NCI-H524 treated with DMSO at 0.1 percent for 48 hours (cell line): Measurements from ENCODE around the gene SERTAD3.
"Not testable (repeated sequence)": the region's sequence is repeated elsewhere in the genome, so short reads cannot be mapped to it uniquely, and the experiment has no call there.

Experiments used
- DNase-seq: peaks from one replicate; lab custom pipeline; 2025; lab: John Stamatoyannopoulos, UW

Gene SERTAD3, protein sequence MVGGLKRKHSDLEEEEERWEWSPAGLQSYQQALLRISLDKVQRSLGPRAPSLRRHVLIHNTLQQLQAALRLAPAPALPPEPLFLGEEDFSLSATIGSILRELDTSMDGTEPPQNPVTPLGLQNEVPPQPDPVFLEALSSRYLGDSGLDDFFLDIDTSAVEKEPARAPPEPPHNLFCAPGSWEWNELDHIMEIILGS

DNA sequence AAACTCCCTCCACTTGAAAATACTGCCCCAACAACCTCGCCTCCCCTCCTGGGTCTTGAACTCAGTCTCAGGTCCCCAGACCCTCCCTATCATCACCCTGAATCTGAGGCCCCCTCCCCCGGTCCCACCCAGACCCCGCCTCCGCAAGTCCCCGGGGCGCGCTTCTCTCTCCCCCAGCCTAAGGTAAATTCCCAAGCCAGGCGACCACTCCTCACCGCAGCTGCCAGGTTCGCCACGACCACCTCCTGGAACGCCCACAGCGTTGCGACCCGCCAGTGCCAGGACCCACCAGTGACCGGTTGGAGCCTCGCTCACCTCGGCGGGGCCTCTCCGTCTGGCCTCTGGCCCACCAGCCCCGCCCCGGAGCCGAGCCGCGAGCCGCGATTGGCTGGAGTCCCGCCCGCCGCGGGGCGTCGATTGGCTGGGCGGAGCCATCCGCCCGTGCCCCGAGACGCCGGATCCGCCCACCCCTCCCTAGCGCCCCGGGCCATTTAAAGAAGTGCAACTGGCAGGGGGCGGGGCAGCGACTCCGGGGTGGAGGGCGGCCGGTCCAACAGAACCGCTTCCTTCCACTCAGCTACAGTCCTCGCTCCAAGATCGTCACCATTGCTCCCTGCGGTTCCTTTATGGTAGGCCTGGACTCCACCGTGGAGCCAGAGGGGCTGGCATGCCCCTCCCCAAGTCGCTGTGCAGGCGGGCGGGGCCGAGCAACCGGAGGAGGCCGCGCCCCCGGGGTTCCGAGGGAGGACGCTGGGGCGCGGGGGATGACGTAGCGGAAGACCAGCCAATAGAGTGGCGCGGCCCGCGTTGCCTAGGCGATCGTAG is at the start of gene SERTAD3:
Gene SERTAD3, minus strand, starts transcription at position 336 of the 825 bp plus-strand sequence. CDS start 2,255 bp downstream, outside the sequence.
- DNase-seq = peak; percentile 66

DNA sequence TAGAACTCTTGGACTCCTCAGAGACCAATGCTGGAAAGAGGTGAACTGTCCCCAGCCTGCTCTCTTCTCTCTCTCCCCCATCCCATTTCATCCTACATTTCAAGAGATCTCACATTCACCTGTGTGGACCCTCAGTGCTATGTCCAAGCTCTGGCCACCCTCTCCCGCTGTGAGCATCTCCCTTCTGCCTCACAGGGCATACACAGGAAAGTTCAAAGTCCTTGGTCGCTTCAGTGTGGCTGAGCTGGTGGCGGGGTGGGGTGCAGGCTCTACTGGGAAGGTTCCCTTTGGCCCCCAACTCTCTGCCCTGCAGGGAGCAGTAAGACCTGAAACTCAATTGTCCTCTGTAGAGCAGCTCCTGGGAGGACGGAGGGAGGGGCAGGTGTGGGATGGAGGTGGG is 49.6 kb upstream of the SERTAD3 start:
- no peak for DNase-seq

DNA sequence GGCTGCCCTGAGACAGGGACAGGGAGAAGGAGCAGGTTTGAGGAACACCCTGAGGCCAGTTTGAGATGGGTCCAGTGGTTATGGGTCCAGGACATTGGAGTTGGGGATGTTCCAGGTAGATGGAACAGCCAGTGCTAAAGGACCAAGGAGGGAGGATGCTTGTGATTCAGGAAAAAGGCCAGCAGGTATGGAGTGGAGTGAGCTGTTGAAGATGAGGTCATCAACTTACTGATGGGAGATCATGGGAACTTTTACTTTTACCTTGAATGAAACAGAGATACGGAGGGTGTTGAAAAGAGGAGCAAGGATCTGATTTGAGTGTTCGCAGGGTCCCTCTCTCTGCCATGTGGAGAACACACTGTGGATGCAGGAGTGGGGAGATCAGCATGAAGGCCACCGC is 48.1 kb upstream of the SERTAD3 start:
- no peak for DNase-seq

DNA sequence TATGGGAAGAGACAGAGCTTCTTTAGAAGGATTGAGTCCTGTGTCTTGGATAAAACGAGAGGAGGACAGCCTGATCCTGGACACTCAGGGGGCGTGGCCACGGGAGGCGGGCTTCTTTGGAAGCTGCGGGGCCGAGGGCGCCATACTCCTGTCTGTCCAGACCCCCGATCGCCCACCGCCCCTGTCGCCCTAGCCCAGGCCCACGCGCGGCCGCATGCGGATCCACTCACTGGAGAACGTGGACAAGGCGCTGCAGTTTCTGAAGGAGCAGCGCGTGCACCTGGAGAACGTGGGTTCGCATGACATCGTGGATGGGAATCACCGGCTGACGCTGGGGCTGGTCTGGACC is 45.7 kb upstream of the SERTAD3 start:
- DNase-seq = no peak

DNA sequence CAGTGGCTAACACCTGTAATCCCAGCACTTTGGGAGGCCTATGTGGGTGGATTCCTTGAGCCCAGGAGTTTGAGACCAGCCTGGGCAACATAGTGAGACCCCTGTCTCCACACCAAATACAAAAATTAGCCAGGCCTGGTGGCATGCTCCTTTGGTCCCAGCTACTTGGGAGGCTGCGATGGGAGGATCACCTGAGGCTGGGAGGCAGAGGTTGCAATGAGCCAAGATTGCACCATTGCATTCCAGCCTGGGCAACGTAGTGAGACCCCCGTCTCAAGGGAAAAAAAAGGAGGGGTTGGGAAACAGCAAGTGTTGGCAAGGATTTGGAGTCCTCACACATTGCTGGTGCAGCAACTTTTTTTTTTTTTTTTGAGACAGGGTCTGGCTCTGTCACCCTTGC is 41.9 kb upstream of the SERTAD3 start:
- DNase-seq = no peak

DNA sequence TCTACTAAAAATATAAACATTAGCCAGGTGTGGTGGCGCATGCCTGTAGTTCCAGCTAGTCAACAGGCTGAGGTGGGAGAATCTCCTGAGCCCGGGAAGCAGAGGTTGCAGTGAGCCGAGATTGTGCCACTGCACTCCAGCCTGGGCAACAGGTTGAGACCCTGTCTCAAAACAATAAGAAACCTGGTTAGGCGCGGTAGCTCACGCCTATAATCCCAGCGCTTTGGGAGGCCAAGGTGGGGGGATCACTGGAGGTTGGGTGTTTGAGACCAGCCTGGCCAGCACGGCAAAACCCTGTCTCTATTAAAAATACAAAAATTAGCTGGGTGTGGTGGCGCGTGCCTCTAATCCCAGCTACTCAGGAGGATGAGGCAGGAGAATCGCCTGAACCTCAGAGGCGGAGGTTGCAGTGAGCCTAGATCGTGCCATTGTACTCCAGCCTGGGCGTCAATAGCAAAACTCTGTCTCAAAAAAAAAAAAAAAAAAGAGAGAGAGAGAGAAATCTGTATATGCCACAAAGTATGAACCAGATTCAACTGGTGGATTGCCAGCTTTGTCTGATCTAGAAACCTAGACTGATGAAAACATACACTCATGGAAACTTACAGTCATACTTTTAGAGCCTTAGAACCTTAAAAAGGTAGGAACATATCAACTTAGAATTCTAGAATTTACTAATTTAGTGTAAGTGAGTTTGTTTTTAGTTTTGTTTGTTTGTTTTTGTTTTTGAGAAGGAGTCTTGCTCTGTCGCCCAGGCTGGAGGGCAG is 31.9 kb upstream of the SERTAD3 start:
- not testable (repeated sequence) for DNase-seq

DNA sequence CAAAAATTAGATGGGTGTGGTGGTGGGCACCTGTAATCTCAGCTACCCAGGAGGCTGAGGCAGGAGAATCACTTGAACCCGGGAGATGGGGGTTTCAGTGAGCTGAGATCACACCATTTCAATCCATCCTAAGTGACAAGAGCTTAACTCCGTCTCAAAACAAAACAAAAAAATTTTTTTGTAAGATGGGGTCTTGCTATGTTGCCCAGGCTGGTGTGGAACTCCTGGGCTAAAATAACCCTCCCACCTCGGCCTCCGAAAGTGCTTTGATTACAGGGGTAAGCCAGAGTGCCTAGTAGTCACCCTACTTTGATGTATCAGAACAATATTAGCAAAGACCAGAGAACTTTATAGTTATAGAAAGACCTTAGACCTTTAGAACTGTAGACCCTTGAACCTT is 30.6 kb upstream of the SERTAD3 start:
- DNase-seq = no peak

DNA sequence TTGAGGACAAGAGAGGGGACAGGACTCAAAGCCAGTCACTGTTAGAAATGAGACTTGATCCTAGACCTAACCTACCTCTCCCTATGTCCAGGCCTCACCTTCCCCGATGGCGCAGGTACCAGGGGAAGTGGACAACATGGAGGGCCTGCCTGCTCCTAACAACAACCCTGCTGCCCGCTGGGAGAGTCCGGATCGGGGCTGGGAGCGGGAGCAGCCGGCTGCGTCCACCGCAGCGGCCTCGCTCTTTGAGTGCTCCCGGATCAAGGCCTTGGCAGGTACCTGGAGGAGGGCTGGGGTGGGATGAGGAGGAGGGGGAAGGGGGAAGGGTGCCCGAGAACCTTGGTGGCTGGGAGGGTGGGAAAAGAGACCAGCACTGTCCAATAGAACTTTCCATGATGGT is 28.4 kb upstream of the SERTAD3 start:
- DNase-seq = no peak

DNA sequence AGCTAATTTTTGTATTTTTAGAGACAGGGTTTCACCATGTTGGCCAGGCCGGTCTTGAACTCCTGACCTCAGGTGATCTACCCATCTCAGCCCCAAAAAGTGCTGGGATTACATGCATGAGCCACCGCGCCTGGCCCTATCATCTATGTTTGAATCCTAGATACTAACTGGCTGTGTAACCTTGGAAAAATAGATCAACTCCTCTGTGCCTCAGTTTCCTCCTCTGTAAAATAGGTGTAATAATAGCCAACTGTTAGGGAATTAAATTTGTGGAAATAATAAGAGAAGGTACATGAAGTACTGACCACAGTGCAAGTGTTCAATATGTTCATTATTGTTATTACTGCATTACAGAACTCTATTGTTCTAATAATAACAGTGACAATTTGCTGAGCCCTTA is 27.0 kb upstream of the SERTAD3 start:
- DNase-seq = no peak

DNA sequence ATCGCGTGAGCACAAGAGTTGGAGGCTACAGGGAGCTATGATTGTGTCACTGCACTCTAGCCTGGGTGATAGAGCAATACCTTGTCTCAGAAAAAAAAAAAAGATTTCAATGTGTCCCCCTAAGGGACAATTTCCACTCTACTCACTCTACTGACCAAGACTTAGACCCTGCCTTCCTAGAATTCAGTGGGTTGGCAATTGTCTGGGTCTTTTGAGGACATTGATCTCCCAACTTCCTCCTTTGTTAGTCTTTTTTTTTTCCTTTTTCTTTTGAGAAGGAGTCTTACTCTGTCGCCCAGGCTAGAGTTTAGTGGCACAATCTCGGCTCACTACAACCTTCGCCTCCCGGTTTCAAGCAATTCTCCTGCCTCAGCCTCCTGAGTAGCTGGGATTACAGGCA is 24.9 kb upstream of the SERTAD3 start:
- no peak for DNase-seq

DNA sequence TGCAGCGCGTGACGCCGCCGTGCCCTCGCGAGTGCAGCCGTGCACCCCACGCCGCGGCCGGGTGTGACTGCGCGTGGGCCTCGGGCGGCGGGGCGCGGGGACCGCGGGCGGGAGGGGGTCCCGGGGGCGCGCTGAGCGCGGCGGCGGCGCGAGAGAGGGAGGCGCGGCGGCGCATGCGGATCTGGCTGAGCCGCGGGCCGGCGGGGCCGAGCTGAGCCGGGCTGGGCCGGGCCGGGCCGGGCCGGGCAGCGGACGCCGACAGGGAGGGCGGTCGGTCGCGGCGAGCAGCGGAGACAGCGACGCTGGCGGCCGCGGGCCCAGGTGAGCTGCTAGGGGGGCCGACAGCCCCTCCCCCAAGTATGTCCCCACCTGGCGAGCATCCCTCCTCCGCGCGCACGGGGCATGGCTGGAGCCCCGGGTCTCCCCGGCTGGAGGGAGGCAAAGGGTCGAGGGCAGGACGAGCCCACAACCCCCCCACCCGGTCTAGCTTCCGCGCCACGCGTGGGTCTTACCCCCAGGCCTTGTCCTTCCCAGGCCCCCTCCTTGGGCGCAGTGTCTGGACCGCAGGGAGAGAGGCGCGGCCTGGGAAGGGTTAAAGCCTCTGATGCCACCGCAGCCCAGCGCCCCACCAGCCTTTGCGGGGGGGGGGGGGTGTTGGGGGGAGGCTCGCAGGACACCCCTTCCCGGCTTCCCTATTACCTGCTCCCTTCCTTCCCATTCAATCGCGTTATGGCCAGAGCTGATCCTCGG is 23.0 kb upstream of the SERTAD3 start, which contains the start of gene SPTBN4:
Gene SPTBN4, plus strand, starts transcription at position 17 of the 750 bp plus-strand sequence. CDS start 5,621 bp downstream, outside the sequence.
- DNase-seq = no peak

DNA sequence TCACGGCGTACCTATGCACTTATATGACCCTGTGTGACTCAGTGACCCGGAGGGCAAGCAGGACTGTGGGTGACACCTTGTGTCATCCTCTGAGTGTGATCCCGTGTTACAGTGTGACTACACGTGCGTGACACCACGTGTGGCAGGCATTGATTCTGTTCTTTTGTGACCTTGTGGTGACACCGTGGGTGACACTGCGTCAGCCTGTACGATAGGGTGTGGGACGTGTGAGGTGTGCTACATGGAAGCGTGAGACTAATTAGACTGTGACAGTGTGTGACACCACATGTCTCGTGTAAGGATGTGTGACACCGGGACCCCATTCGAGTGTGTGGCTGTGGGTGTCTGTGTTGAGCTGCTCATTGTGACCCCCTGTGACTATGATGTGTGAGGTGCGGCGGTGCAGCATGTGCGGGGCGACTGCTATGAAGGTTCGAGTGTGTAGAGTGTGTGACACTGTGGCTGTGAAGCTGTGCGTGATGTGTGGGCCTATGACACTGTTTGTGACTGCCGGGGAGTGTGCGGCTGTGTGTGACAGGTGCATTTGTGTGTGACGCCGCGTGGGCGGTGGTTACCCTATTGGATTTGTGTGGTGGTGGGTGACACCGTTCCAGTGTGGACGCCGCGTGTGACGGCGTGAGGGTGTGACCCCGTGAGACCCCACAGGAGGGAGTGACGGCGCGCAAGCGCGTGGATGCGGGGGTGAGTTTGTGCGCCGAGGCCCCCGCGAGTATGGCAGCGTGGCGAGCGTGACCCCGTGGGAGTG is 22.3 kb upstream of the SERTAD3 start:
- no peak for DNase-seq

DNA sequence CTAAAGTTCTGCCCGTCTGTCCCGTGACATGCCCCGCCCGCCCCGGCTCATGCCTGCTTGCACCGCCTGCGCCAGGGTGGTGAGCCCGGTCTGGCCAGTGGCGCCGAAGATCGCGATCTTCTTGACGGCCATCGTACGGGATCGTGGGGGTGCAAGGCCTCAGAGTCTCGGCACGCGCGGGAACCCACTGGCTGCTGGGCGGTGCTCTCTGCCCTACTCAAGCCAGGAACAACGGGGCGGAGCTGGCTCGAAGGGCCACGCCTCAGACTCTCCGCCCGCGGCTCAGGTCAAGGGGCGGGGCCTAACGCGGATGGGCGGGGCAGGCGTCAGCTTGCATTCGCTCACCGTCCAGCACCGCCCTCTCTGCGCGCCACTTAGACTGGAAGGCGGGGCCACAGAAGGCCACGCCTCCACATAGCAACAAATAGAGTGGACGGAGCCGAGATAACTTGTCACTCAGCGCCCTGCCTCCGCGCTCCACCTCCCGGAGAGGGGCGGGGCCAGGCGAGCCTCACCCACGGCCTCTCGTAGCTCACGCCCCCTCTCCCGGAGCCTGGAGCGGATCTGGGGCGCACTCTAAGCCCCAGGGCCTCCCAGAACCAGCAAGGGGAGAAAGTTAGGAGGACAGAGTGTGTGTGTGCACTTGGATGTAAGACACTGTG is 21.6 kb upstream of the SERTAD3 start, which contains the start of gene BLVRB:
Gene BLVRB, minus strand, starts transcription at position 189 of the 662 bp plus-strand sequence. Its CDS starts 57 bp downstream, at position 132.
- DNase-seq = peak; percentile 92

DNA sequence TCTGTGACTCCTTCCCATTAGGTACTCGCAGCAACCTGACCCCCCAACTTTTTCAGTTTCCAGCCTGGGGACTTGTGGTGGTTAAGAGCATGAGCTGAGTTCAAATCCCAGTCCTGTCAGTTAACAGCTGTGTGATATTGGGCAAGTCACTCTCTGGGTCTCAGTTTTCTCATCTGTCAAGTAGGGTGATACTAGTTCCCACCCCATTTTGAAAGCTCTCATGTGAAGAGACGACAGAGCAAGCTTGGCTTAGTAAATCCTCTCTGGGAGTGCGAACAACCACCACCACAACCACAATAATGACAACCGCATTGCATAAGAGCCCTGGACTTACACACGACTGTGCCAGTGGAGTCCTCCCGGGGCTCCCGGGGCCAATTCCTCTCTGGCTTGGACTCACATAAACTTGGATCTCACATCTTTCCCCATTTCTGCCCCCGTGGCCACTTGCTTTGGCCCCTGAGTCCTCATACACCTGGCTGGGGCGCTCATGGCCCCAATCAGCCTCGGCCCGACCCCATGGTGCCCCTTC is 21.0 kb upstream of the SERTAD3 start:
- DNase-seq = no peak

DNA sequence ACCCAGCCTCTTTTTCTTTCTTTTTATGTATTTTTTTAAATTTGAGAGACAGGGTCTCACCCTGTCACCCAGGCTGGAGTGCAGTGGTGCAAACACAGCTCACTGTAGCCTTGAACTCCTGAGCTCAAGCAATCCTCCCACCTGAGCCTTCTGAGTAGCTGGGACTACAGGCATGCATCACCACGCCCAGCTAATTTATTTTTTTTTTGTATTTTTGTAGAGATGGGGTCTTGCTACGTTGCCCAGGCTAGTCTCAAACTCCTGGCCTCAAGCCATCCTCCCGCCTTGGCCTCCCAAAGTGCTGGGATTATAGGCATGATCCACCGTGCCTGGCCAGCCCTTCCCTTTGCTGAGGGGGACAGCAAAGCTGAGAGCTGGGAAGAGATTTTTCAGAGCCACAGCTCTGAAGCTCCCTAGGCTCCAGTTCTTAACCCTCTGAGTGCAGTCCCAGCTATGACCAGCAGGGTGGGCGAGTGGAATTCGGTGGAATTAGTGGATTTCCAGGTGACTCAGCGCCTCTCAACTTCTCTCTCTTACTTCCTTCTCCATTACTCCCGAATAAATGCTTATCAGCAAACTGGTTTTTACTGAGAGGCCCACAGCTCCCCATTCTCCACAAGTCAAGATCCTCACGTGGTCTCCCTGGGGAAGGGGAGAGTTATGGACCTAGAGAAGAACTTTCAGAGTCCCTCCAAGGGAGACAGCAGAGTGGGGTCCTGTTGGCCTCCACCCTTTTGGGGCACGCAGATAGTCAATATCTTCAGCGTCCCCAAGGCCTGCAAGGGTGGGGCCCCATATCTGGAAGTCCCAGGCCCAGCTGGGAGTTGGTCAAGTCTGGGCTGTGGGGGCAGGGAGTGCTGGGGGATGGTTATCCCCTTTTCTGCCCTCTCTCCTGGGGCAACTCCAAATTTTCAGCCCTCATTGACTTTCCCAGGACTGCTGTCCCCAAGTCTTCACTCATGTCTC is 20.2 kb upstream of the SERTAD3 start:
- DNase-seq = no peak

DNA sequence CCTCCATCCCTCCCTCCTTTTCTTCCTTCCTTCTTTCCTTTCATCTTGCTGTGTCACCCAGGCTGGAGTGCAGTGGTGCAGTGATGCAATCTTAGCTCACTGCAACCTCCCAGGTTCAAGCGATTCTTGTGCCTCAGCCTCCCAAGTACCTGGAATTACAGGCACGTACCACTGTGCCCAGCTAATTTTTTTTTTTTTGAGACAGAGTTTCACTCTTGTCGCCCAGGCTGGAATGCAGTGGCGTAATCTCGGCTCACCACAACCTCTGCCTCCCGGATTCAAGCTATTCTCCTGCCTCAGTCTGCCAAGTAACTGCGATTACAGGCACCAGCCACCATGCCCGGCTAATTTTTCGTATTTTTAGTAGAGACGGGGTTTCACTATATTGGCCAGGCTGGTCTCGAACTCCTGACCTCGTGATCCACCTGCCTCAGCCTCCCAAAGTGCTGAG is 19.5 kb upstream of the SERTAD3 start:
- DNase-seq = not testable (repeated sequence)

DNA sequence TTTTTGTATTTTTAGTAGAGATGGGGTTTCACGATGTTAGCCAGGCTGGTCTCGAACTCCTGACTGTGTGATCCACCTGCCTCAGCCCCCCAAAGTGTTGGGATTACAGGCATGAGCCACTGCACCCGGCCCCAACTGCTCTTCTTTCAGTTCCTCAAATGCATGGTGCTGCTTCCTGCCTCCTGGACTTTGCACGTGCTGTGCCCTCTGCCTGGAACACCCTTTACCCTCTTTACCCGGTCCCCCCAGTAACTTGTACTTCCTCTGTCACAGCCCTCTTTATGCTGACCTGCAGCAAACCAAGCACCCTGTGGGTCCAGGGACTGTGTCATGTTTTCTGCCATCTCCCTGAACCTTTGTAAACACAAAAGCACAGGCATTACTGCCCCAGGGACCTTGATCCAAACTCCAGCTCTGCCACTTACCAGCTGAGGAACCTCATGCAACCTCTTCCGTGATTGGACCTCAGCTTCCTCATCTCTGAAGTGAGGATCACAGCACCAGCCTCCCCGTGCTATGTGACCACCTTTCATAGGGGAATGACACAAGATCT is 17.6 kb upstream of the SERTAD3 start:
- DNase-seq = no peak

DNA sequence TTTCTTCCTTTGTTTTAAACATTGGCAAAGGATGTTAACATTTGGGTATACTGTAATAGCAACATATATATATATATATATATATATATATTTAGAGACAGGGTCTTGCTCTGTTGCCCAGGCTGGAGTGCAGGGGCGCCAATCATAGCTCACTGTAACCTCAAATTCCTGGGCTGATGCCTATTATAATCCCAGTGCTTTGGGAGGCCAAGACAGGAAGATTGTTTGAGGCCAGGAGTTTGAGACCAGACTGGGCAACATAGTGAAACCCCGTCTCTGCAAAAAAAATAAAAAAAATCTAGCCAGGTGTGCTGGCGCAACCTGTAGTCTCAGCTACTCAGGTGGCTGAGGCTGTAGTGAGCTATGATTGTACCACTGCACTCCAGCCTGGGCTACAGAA is 16.1 kb upstream of the SERTAD3 start:
- DNase-seq = no peak

DNA sequence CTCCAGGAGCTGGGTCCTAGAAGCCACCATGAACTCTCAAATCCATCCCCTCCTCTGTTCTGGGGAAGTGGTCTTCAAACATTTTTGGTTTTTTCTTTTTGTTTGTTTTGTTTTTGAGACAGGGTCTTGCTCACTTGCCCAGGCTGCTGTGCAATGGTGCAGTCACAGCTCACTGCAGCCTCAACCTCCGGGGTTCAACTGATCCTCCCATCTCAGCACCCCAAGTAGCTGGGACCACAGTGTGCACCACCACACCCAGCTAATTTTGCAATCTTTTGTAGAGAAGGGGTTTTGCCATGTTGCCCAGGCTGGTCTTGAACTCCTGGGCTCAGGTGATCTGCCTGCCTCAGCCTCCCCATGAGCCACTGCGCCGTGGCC is 14.5 kb upstream of the SERTAD3 start:
- no peak for DNase-seq
